Transverse colon (tissue), 4 donors: Measurements from ENCODE around the gene CALML4. TPM values are rescaled to one million over a fixed set of nuclear protein-coding genes. Genes with fewer than 3 reads are reported as not detected.

ENCODE experiments used
- DNase-seq: peaks from one replicate; pipeline ENCODE4 v3.0.0-alpha.2; 2019
- H3K27ac ChIP-seq, 4 donors: fragments of 200-600 bp; sonication (generic); 2 replicates each; pipeline ENCODE4 v1.5.1; 2016 to 2018; ENCODE audit warnings: inconsistent platforms in 4 of 4
- H3K27me3 ChIP-seq: fragments of 200-600 bp; sonication (generic); 2 replicates; pipeline ENCODE4 v1.5.1; 2017; ENCODE audit warnings: inconsistent platforms
- H3K36me3 ChIP-seq, 4 donors: fragments of 200-600 bp; sonication (generic); 2 replicates each; pipeline ENCODE4 v1.5.1; 2017 to 2019; ENCODE audit warnings: inconsistent platforms in 4 of 4
- H3K4me1 ChIP-seq, 4 donors: fragments of 200-600 bp; sonication (generic); 2 replicates each; pipeline ENCODE4 v1.5.1; 2017 to 2020; ENCODE audit warnings: inconsistent platforms in 4 of 4
- H3K4me3 ChIP-seq, 4 donors: fragments of 200-600 bp; sonication (generic); 1 replicate in 1 of 4; 2 replicates in 3 of 4; pipeline versions ENCODE4 v1.5.1 to v1.6.1; 2017 to 2019; ENCODE audit warnings: inconsistent platforms in 4 of 4
- H3K9me3 ChIP-seq, 2 donors: fragments of 200-600 bp; sonication (generic); 2 replicates each; pipeline ENCODE4 v1.5.1; 2017 to 2019; ENCODE audit warnings: inconsistent platforms in 2 of 2
- EP300 ChIP-seq: sonication (generic); formaldehyde crosslinking; IDR thresholded peaks from one replicate; pipeline ENCODE4 v1.6.1; 2017; ENCODE audit warnings: antibody characterized with exemption, low read depth
- POLR2A ChIP-seq: fragments of 450-650 bp; IDR thresholded peaks from one replicate; pipeline ENCODE4 v1.6.1; 2016; ENCODE audit warnings: antibody characterized with exemption, mild to moderate bottlenecking, moderate library complexity
- POLR2AphosphoS5 ChIP-seq, 3 donors: sonication (generic); formaldehyde crosslinking; IDR thresholded peaks; one replicate each; pipeline ENCODE4 v1.6.1; 2016; ENCODE audit warnings: antibody characterized with exemption in 3 of 3
- WGBS, 2 donors: methylation state at CpG; one replicate each; pipeline ENCODE4 v1.1.5; 2018; ENCODE audit warnings: low coverage in 1 of 2; 5-methylcytosine and 5-hydroxymethylcytosine counted together
- in situ Hi-C, 4 donors: fragments of 200-750 bp; cut with MboI; loops; one replicate each; pipeline versions ENCODE4 v1.15.0 to v1.15.1; 2017; ENCODE audit warnings: low sequenced_read_pairs in 3 of 4, low pct_ligation_motif_present in 1 of 4, low pct_unique_long_range_greater_than_20kb in 1 of 4
- intact Hi-C: fragments of 100-400 bp; cut with DNase I; formaldehyde crosslinking; loops from one replicate; pipeline ENCODE4 v1.15.1; 2023; ENCODE audit warnings: low total_unique reads
- total RNA-seq, 4 donors: library from RNA; depleted of rRNA; stranded (reverse); fragments of >200 nt; gene quantifications; one replicate each; pipeline ENCODE4 v1.1.0, GENCODE V29; 2016
- TF ChIP-seq, protein P1 (sequence below), 5 experiments: fragments of 200-600 bp in 3 of 5; fragments of 450-650 bp in 2 of 5; sonication (generic) in 3 of 5; IDR thresholded peaks; 1 replicate in 2 of 5; 2 replicates in 3 of 5; pipeline ENCODE4 v1.5.1; 2016 to 2017; ENCODE audit warnings: antibody characterized with exemption in 5 of 5, inconsistent platforms in 3 of 5, mild to moderate bottlenecking in 2 of 5, moderate library complexity in 1 of 5

The CALML4 gene
- total RNA-seq, 4 donors from 2014 or later = 56.3 to 153 (median 75.2) TPM

DNA sequence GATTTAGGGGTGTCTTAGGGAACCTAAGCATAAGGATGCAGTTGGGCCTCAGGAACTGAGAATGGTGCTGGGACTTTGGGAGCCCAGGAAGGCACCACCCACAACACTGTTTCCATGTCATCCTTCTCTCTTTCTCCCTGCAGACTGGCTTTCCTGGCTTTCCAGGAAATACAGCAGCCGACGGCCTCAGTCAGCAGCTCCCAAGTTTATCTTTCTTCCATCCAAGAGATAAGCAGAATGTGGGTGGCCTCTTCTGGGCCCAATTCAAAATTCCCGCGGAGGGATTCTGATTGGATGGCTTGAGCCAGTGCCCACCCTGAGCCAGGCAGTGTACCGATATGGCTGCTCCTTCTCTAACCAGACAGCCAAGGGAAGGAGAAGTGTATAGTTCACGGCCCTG lies 28.9 kb upstream of the CALML4 start:
- intact Hi-C loops (no loop called here), in situ Hi-C loops (loop anchor here in 1 of 4 donors (25.0 kb wide), 1 partner anchor 153 kb away; no protein-coding TSS in a partner anchor)
- Histone ChIP-seq H3K27ac (no peak overlapping the region), H3K27me3 (no peaks in the 10 kb centered on the region), H3K4me3 (no peak overlapping the region), H3K36me3 (no peaks in the 10 kb centered on the region), H3K4me1 (peaks cover 0 to 31% (median 12%) of the 10 kb centered on the region in 4 donors), H3K9me3 (no peaks in the 10 kb centered on the region)
- WGBS, 2 donors = 42% methylated on average over 6 of the region's 6 CpGs; no CpG with 5 or more reads in 1 of the 2 donors
- DNase-seq = no peak
- TF ChIP-seq, protein P1, sequence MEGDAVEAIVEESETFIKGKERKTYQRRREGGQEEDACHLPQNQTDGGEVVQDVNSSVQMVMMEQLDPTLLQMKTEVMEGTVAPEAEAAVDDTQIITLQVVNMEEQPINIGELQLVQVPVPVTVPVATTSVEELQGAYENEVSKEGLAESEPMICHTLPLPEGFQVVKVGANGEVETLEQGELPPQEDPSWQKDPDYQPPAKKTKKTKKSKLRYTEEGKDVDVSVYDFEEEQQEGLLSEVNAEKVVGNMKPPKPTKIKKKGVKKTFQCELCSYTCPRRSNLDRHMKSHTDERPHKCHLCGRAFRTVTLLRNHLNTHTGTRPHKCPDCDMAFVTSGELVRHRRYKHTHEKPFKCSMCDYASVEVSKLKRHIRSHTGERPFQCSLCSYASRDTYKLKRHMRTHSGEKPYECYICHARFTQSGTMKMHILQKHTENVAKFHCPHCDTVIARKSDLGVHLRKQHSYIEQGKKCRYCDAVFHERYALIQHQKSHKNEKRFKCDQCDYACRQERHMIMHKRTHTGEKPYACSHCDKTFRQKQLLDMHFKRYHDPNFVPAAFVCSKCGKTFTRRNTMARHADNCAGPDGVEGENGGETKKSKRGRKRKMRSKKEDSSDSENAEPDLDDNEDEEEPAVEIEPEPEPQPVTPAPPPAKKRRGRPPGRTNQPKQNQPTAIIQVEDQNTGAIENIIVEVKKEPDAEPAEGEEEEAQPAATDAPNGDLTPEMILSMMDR (IDR thresholded peaks at IDR 0.05) = no peak
- TF ChIP-seq EP300 = no peak
- TF ChIP-seq POLR2AphosphoS5 (IDR thresholded peaks at IDR 0.05) = no peak
- no peak for TF ChIP-seq POLR2A

DNA sequence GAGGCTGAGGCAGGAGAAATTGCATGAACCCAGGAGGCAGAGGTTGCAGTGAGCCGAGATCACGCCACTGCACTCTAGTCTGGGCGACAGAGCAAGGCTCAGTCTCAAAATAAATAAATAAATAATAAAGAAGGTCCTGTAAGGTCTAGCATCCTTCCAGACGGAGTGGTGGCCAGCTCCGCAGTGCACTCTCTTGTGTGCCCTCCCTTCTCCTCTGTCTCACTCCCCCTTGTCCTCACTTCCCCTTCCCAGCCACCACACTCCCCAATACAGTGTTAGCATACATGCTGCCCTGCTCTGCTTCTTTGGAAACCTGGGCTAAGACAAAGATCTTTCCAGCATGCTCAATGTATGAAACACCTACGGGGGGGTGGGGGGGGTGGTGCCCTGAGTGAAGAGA lies 27.8 kb upstream of the CALML4 start:
- H3K9me3 ChIP-seq = no peaks in the 10 kb centered on the region
- H3K4me3 ChIP-seq = no peak overlapping the region
- DNase-seq = no peak
- no peaks in the 10 kb centered on the region for H3K36me3 ChIP-seq
- TF ChIP-seq POLR2AphosphoS5 (IDR thresholded peaks at IDR 0.05) (no peak), EP300 (no peak), POLR2A (no peak)
- TF ChIP-seq, protein P1 (IDR thresholded peaks at IDR 0.05) = no peak
- intact Hi-C loops = no loop called here
- in situ Hi-C loops = loop anchor here in 1 of 4 donors (25.0 kb wide), 1 partner anchor 154 kb away; no protein-coding TSS in a partner anchor
- no peaks in the 10 kb centered on the region for H3K27me3 ChIP-seq
- peaks cover 7 to 40% (median 17%) of the 10 kb centered on the region in 4 donors for H3K4me1 ChIP-seq
- whole genome bisulfite sequencing, 2 donors = 87 to 95% methylated on average over 4 to 6 of the region's 6 CpGs
- peak overlapping the region in 1 of 4 donors; percentile 15 for H3K27ac ChIP-seq

- H3K9me3 ChIP-seq = no peaks in the 10 kb centered on the region
- H3K27me3 ChIP-seq = no peaks in the 10 kb centered on the region
- intact Hi-C loops (no loop called here), in situ Hi-C loops (loop anchor here in 1 of 4 donors (25.0 kb wide), 1 partner anchor 155 kb away; no protein-coding TSS in a partner anchor)
- H3K4me1 ChIP-seq = peaks cover 7 to 43% (median 20%) of the 10 kb centered on the region in 4 donors
- H3K4me3 ChIP-seq = no peak overlapping the region
- no peak for TF ChIP-seq POLR2A
- TF ChIP-seq EP300 = no peak
- TF ChIP-seq POLR2AphosphoS5 (IDR thresholded peaks at IDR 0.05) = no peak
- TF ChIP-seq, protein P1 (IDR thresholded peaks at IDR 0.05) = no peak
- peak; percentile 36 for DNase-seq
- H3K27ac ChIP-seq = peak overlapping the region in 1 of 4 donors; percentile 15
- no peaks in the 10 kb centered on the region for H3K36me3 ChIP-seq
- 81% methylated on average over 6 of the region's 6 CpGs; no CpG with 5 or more reads in 1 of the 2 donors for WGBS, 2 donors
These were observed 27.3 kb upstream of the CALML4 start for GRCh38 chr15:68232449-68232848.

GRCh38 chr15:68231102-68231818 lies 26.1 kb upstream of the CALML4 start:
- Histone ChIP-seq H3K4me1 (peaks cover 7 to 43% (median 20%) of the 10 kb centered on the region in 4 donors), H3K9me3 (no peaks in the 10 kb centered on the region), H3K27me3 (no peaks in the 10 kb centered on the region), H3K27ac (no peak overlapping the region), H3K4me3 (no peak overlapping the region), H3K36me3 (no peaks in the 10 kb centered on the region)
- no peak for TF ChIP-seq EP300
- TF ChIP-seq, protein P1 (IDR thresholded peaks at IDR 0.05) = no peak
- intact Hi-C loops (no loop called here), in situ Hi-C loops (loop anchor here in 1 of 4 donors (25.0 kb wide), 1 partner anchor 156 kb away; no protein-coding TSS in a partner anchor)
- DNase-seq = no peak
- WGBS, 2 donors = 80 to 82% methylated on average over 2 to 9 of the region's 9 CpGs
